ENCODE measurements around the gene LRRC17.

The LRRC17 gene

GRCh38 chr7:102912742-102913141 is at the start of gene LRRC17:
TSS of gene LRRC17 (plus strand) at chr7:102913000. CDS start at chr7:102933914, 20,914 bp downstream.
- DNase-seq (ENCODE audit: low read depth in 3 of 3): no peak

GRCh38 chr7:102864958-102865357 is 47.8 kb upstream of the LRRC17 start:
- no peak for DNase-seq (ENCODE audit: low read depth in 3 of 3)

GRCh38 chr7:102866535-102867215 is 46.1 kb upstream of the LRRC17 start:
- no peak for DNase-seq (ENCODE audit: low read depth in 3 of 3)

GRCh38 chr7:102869195-102869594 is 43.6 kb upstream of the LRRC17 start:
- no peak for DNase-seq (ENCODE audit: low read depth in 3 of 3)

GRCh38 chr7:102872460-102872859 is 40.3 kb upstream of the LRRC17 start:
- DNase-seq (ENCODE audit: low read depth in 3 of 3): no peak

- DNase-seq (ENCODE audit: low read depth in 3 of 3): no peak
These were observed 39.2 kb upstream of the LRRC17 start for GRCh38 chr7:102873470-102874165.

- no peak for DNase-seq (ENCODE audit: low read depth in 3 of 3)
These were observed 38.5 kb upstream of the LRRC17 start for GRCh38 chr7:102874166-102874829.

- DNase-seq (ENCODE audit: low read depth in 3 of 3): no peak
These were observed 37.8 kb upstream of the LRRC17 start for GRCh38 chr7:102874966-102875365.

- peak in 2 of 3 experiments; percentile 8 to 21 for DNase-seq (ENCODE audit: low read depth in 3 of 3)
These were observed 37.0 kb upstream of the LRRC17 start for GRCh38 chr7:102875700-102876295.

- DNase-seq (ENCODE audit: low read depth in 3 of 3): no peak
These were observed 29.5 kb upstream of the LRRC17 start for GRCh38 chr7:102883098-102883860.

- no peak for DNase-seq (ENCODE audit: low read depth in 3 of 3)
These were observed 24.1 kb upstream of the LRRC17 start for GRCh38 chr7:102888561-102889233.

- no peak for DNase-seq (ENCODE audit: low read depth in 3 of 3)
These were observed 22.9 kb upstream of the LRRC17 start for GRCh38 chr7:102889851-102890250.

GRCh38 chr7:102890292-102890970 is 22.4 kb upstream of the LRRC17 start:
- no peak for DNase-seq (ENCODE audit: low read depth in 3 of 3)

GRCh38 chr7:102890971-102891692 is 21.7 kb upstream of the LRRC17 start:
- DNase-seq (ENCODE audit: low read depth in 3 of 3): no peak

- DNase-seq (ENCODE audit: low read depth in 3 of 3): no peak
These were observed 21.0 kb upstream of the LRRC17 start for GRCh38 chr7:102891693-102892261.

- no peak for DNase-seq (ENCODE audit: low read depth in 3 of 3)
These were observed 20.0 kb upstream of the LRRC17 start for GRCh38 chr7:102892631-102893278.

- DNase-seq (ENCODE audit: low read depth in 3 of 3): no peak
These were observed 17.2 kb upstream of the LRRC17 start for GRCh38 chr7:102895602-102896001.

GRCh38 chr7:102896585-102896984 is 16.2 kb upstream of the LRRC17 start:
- no peak for DNase-seq (ENCODE audit: low read depth in 3 of 3)

GRCh38 chr7:102897211-102897631 is 15.6 kb upstream of the LRRC17 start:
- no peak for DNase-seq (ENCODE audit: low read depth in 3 of 3)

Data from stimulated activated CD4-positive, alpha-beta T cell treated with anti-CD3 and anti-CD28 coated beads, TNF-alpha, amount 100 ng/mL, for 24 hours (primary cell).